Choroid plexus epithelial cell (primary cell): Measurements from ENCODE around the gene MAD1L1.

ENCODE experiments used
- DNase-seq: peaks from one replicate; pipeline ENCODE4 v3.0.0-alpha.2; 2010; ENCODE audit warnings: low read depth
- H3K4me3 ChIP-seq: 2 replicates; pipeline ENCODE4 v1.5.1; 2011; ENCODE audit warnings: low read depth, mild to moderate bottlenecking, control low read depth, low read length, moderate library complexity
- CTCF ChIP-seq: conservative IDR thresholded peaks from 2 replicates; pipeline ENCODE4 v1.5.1; 2011; ENCODE audit warnings: low read depth, mild to moderate bottlenecking, control low read depth, inconsistent platforms, low read length, moderate library complexity

MAD1L1 gene

GRCh38 chr7:2172311-2173188 lies 60.2 kb downstream of the MAD1L1 start:
- peak; percentile 4 for TF ChIP-seq CTCF
- peak; percentile 96 for DNase-seq
- no peak overlapping the region for H3K4me3 ChIP-seq

GRCh38 chr7:2171855-2172254 lies 60.9 kb downstream of the MAD1L1 start:
- H3K4me3 ChIP-seq: no peak overlapping the region
- no peak for DNase-seq
- no peak for TF ChIP-seq CTCF

GRCh38 chr7:2170576-2171521 lies 61.9 kb downstream of the MAD1L1 start:
- TF ChIP-seq CTCF: peak; percentile 4
- no peak for DNase-seq
- no peak overlapping the region for H3K4me3 ChIP-seq

- no peak for TF ChIP-seq CTCF
- no peak for DNase-seq
- H3K4me3 ChIP-seq: no peak overlapping the region
Observed at GRCh38 chr7:2169923-2170575, 62.7 kb downstream of the MAD1L1 start.

- no peak for DNase-seq
- no peak overlapping the region for H3K4me3 ChIP-seq
- TF ChIP-seq CTCF: no peak
Observed at GRCh38 chr7:2168615-2169311, 64.0 kb downstream of the MAD1L1 start.

- TF ChIP-seq CTCF: no peak
- H3K4me3 ChIP-seq: no peak overlapping the region
- DNase-seq: no peak
Observed at GRCh38 chr7:2166625-2167280, 66.0 kb downstream of the MAD1L1 start.
